ENCODE measurements around the gene IL34.

GRCh38 chr16:70615945-70616344, 30.4 kb upstream of the IL34 start:
- TF ChIP-seq CTCF (IDR thresholded peaks at IDR 0.05; ENCODE audit: low read depth, low read length) (no peak), EZH2phosphoT487 (IDR thresholded peaks at IDR 0.05; ENCODE audit: low read depth) (no peak)
